Panc1 (cell line): ENCODE data around the gene OR6V1. TPM values are rescaled to one million over a fixed set of nuclear protein-coding genes. Genes with fewer than 3 reads are reported as not detected.

Experiments used
- ATAC-seq: fragments of 200-7000 bp; cut with Tn5 transposase; 2 replicates; pipeline ENCODE4 v1.9.1; 2020; ENCODE audit warnings: mild to moderate bottlenecking, moderate library complexity
- BruUV-seq: library from RNA; stranded (reverse); fragments of 400-500 nt; replicated peaks from 2 replicates; lab custom pipeline; 2021; lab: Mats Ljungman, UMichigan
- CTCF ChIA-PET: fragments of 300-600 bp; sonication (Branson Sonifier 250); formaldehyde crosslinking; loops from one replicate; lab custom pipeline; 2022; ENCODE audit warnings: antibody characterized with exemption; lab: Charles Lee
- POLR2A ChIA-PET: fragments of 300-600 bp; sonication (Branson Sonifier 250); formaldehyde crosslinking; loops from one replicate; lab custom pipeline; 2022; ENCODE audit warnings: antibody characterized with exemption; lab: Charles Lee
- DNase-seq: peaks from one replicate; pipeline ENCODE4 v3.0.0-alpha.2; 2010; ENCODE audit warnings: low read depth, low spot score
- H3K27ac ChIP-seq: 2 replicates; pipeline ENCODE4 v1.5.1; 2011; ENCODE audit warnings: mild to moderate bottlenecking, low read length, inconsistent platforms
- H3K27me3 ChIP-seq: fragments of 200-500 bp; sonication (Bioruptor generic); 2 replicates; pipeline ENCODE4 v1.6.0; 2014; ENCODE audit warnings: low read length, inconsistent platforms; ENCODE audit not compliant: control insufficient read depth, insufficient read depth
- H3K36me3 ChIP-seq: fragments of 200-500 bp; sonication (Bioruptor generic); 2 replicates; pipeline ENCODE4 v1.5.1; 2014; ENCODE audit warnings: inconsistent platforms, mild to moderate bottlenecking, low read length, moderate library complexity; ENCODE audit not compliant: control insufficient read depth, insufficient read depth
- H3K4me1 ChIP-seq: 2 replicates; pipeline ENCODE4 v1.5.1; 2011; ENCODE audit warnings: inconsistent platforms, mild to moderate bottlenecking, low read length, moderate library complexity; ENCODE audit not compliant: control insufficient read depth, insufficient read depth
- H3K4me3 ChIP-seq, 2 experiments: 2 replicates each; pipeline ENCODE4 v1.5.1; 2011 to 2012; ENCODE audit warnings: low read depth in 2 of 2, low read length in 2 of 2, mild to moderate bottlenecking in 2 of 2, inconsistent platforms in 1 of 2, moderate library complexity in 1 of 2
- H3K9me3 ChIP-seq: fragments of 200-500 bp; sonication (Bioruptor generic); 2 replicates; pipeline ENCODE4 v1.5.1; 2014; ENCODE audit warnings: low read depth, mild to moderate bottlenecking, inconsistent platforms, low read length, moderate library complexity; ENCODE audit not compliant: control insufficient read depth, insufficient read depth
- POLR2AphosphoS5 ChIP-seq: IDR thresholded peaks from 2 replicates; pipeline ENCODE4 v1.6.1; 2012; ENCODE audit warnings: mild to moderate bottlenecking, low read depth, low read length, moderate library complexity
- SIN3A ChIP-seq: IDR thresholded peaks from 2 replicates; pipeline ENCODE4 v1.6.1; 2012; ENCODE audit warnings: low read depth, mild to moderate bottlenecking, low read length, moderate library complexity, borderline replicate concordance; ENCODE audit not compliant: insufficient read depth
- TCF7L2 ChIP-seq: IDR thresholded peaks from 2 replicates; pipeline ENCODE4 v1.6.1; 2011; ENCODE audit warnings: mild to moderate bottlenecking, low read depth, low read length, inconsistent platforms
- in situ Hi-C: cut with HindIII; loops from 2 replicates; pipeline ENCODE4 v1.10.0; 2016; ENCODE audit warnings: low sequenced_read_pairs, low pct_unique_long_range_greater_than_20kb
- intact Hi-C: fragments of 100-400 bp; cut with micrococcal nuclease; formaldehyde crosslinking; loops from one replicate; pipeline ENCODE4 v1.10.0; 2022; ENCODE audit not compliant: unreplicated experiment
- total RNA-seq: library from RNA; stranded (reverse); gene quantifications from one replicate; pipeline ENCODE4 v1.2.1, GENCODE V29; 2021; ENCODE audit not compliant: unreplicated experiment
- TF ChIP-seq, protein P1 (sequence below), 2 experiments: IDR thresholded peaks; 2 replicates each; pipeline ENCODE4 v1.6.1; 2011 to 2012; ENCODE audit warnings: low read depth in 2 of 2, control low read depth in 1 of 2, low read length in 1 of 2, mild to moderate bottlenecking in 1 of 2, moderate library complexity in 1 of 2; ENCODE audit not compliant: insufficient read depth in 1 of 2
- TF ChIP-seq, protein P2 (sequence below): fragments of 450-650 bp; IDR thresholded peaks from 2 replicates; pipeline ENCODE4 v1.5.1; 2017; ENCODE audit warnings: mild to moderate bottlenecking

The OR6V1 gene
- total RNA-seq, 1 experiment from 2014 or later: not detected

DNA sequence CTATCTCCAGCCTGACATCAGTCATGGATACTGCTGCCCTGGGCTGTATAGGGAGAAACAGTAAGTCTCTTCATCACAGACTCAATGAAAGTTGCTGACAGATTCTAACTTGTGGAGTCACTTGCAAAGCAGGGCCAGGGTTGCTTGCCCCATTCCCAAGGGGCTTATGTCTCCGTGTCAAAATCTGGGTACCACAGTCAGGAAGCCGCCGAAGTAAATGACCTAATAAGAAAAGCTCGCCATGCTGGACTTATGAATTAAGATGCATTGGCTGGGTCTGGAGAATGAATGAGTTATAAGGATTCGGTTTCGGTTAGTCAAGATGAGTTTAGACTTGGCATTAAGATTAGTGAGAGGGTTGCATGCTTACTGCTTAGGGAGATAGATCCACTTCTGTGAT lies 10.8 kb upstream of the OR6V1 start:
- TF ChIP-seq TCF7L2 (no peak), SIN3A (no peak), POLR2AphosphoS5 (no peak)
- TF ChIP-seq, protein P1, sequence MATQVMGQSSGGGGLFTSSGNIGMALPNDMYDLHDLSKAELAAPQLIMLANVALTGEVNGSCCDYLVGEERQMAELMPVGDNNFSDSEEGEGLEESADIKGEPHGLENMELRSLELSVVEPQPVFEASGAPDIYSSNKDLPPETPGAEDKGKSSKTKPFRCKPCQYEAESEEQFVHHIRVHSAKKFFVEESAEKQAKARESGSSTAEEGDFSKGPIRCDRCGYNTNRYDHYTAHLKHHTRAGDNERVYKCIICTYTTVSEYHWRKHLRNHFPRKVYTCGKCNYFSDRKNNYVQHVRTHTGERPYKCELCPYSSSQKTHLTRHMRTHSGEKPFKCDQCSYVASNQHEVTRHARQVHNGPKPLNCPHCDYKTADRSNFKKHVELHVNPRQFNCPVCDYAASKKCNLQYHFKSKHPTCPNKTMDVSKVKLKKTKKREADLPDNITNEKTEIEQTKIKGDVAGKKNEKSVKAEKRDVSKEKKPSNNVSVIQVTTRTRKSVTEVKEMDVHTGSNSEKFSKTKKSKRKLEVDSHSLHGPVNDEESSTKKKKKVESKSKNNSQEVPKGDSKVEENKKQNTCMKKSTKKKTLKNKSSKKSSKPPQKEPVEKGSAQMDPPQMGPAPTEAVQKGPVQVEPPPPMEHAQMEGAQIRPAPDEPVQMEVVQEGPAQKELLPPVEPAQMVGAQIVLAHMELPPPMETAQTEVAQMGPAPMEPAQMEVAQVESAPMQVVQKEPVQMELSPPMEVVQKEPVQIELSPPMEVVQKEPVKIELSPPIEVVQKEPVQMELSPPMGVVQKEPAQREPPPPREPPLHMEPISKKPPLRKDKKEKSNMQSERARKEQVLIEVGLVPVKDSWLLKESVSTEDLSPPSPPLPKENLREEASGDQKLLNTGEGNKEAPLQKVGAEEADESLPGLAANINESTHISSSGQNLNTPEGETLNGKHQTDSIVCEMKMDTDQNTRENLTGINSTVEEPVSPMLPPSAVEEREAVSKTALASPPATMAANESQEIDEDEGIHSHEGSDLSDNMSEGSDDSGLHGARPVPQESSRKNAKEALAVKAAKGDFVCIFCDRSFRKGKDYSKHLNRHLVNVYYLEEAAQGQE (IDR thresholded peaks at IDR 0.05; ENCODE audit: insufficient read depth in 1 of 2, low read depth in 2 of 2, low read length in 1 of 2): no peak
- TF ChIP-seq, protein P2, sequence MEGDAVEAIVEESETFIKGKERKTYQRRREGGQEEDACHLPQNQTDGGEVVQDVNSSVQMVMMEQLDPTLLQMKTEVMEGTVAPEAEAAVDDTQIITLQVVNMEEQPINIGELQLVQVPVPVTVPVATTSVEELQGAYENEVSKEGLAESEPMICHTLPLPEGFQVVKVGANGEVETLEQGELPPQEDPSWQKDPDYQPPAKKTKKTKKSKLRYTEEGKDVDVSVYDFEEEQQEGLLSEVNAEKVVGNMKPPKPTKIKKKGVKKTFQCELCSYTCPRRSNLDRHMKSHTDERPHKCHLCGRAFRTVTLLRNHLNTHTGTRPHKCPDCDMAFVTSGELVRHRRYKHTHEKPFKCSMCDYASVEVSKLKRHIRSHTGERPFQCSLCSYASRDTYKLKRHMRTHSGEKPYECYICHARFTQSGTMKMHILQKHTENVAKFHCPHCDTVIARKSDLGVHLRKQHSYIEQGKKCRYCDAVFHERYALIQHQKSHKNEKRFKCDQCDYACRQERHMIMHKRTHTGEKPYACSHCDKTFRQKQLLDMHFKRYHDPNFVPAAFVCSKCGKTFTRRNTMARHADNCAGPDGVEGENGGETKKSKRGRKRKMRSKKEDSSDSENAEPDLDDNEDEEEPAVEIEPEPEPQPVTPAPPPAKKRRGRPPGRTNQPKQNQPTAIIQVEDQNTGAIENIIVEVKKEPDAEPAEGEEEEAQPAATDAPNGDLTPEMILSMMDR: no peak
- in situ Hi-C loops: no loop called here
- no peak for ATAC-seq

GRCh38 chr7:143042159-143042789 lies 9.9 kb upstream of the OR6V1 start:
- BruUV-seq: no TSS peak
- DNase-seq (no peak), ATAC-seq (no peak)
- Histone ChIP-seq H3K4me3 (no peak overlapping the region), H3K27ac (no peak overlapping the region), H3K4me1 (no peaks in the 10 kb centered on the region), H3K36me3 (no peaks in the 10 kb centered on the region), H3K27me3 (no peaks in the 10 kb centered on the region), H3K9me3 (no peaks in the 10 kb centered on the region)
- no peak for TF ChIP-seq POLR2AphosphoS5
- TF ChIP-seq, protein P2: no peak
- TF ChIP-seq, protein P1 (IDR thresholded peaks at IDR 0.05; ENCODE audit: insufficient read depth in 1 of 2, low read depth in 2 of 2, low read length in 1 of 2): no peak
- TF ChIP-seq TCF7L2: no peak
- no peak for TF ChIP-seq SIN3A
- in situ Hi-C loops: no loop called here
- POLR2A ChIA-PET: no interaction called here
- intact Hi-C loops: no loop called here
- CTCF ChIA-PET: no interaction called here

More for the DNA sequence above, 10.8 kb upstream of the OR6V1 start:
- ChIA-PET CTCF (no interaction called here), POLR2A (no interaction called here)
- Histone ChIP-seq H3K4me3 (no peak overlapping the region), H3K4me1 (no peaks in the 10 kb centered on the region), H3K9me3 (no peaks in the 10 kb centered on the region), H3K27me3 (no peaks in the 10 kb centered on the region), H3K36me3 (no peaks in the 10 kb centered on the region), H3K27ac (no peak overlapping the region)
- intact Hi-C loops: no loop called here
- BruUV-seq: no TSS peak
- no peak for DNase-seq
